ENCODE results near the gene PCDHGA1. TPM values are rescaled to one million over a fixed set of nuclear protein-coding genes. Genes with fewer than 3 reads are reported as not detected.

The PCDHGA1 gene
- total RNA-seq, 1 experiment from 2014 or later = not detected

- in situ Hi-C loops (cut with HindIII; ENCODE audit: low sequenced_read_pairs) = no loop called here
- no peak for DNase-seq (ENCODE audit: low spot score)
Measured at GRCh38 chr5:141503681-141504080, 173.4 kb downstream of the PCDHGA1 start.

- in situ Hi-C loops (cut with HindIII; ENCODE audit: low sequenced_read_pairs) = no loop called here
- DNase-seq (ENCODE audit: low spot score) = no peak
Measured at GRCh38 chr5:141504216-141504615, 173.9 kb downstream of the PCDHGA1 start.

GRCh38 chr5:141506381-141507155, 176.3 kb downstream of the PCDHGA1 start:
- DNase-seq (ENCODE audit: low spot score) = no peak
- in situ Hi-C loops (cut with HindIII; ENCODE audit: low sequenced_read_pairs) = no loop called here

- in situ Hi-C loops (cut with HindIII; ENCODE audit: low sequenced_read_pairs) = no loop called here
- no peak for DNase-seq (ENCODE audit: low spot score)
Measured at GRCh38 chr5:141507387-141508091, 177.2 kb downstream of the PCDHGA1 start.

GRCh38 chr5:141508440-141508797, 178.1 kb downstream of the PCDHGA1 start:
- in situ Hi-C loops (cut with HindIII; ENCODE audit: low sequenced_read_pairs) = no loop called here
- no peak for DNase-seq (ENCODE audit: low spot score)

GRCh38 chr5:141508798-141509611, 178.7 kb downstream of the PCDHGA1 start:
- in situ Hi-C loops (cut with HindIII; ENCODE audit: low sequenced_read_pairs) = no loop called here
- DNase-seq (ENCODE audit: low spot score) = peak; percentile 61

- DNase-seq (ENCODE audit: low spot score) = no peak
- in situ Hi-C loops (cut with HindIII; ENCODE audit: low sequenced_read_pairs) = no loop called here
Measured at GRCh38 chr5:141510160-141510559, 179.8 kb downstream of the PCDHGA1 start.

GRCh38 chr5:141510850-141511601, 180.7 kb downstream of the PCDHGA1 start:
- DNase-seq (ENCODE audit: low spot score) = no peak
- in situ Hi-C loops (cut with HindIII; ENCODE audit: low sequenced_read_pairs) = no loop called here

GRCh38 chr5:141511771-141512325, 181.5 kb downstream of the PCDHGA1 start:
- DNase-seq (ENCODE audit: low spot score) = no peak
- in situ Hi-C loops (cut with HindIII; ENCODE audit: low sequenced_read_pairs) = no loop called here

- peak; percentile 80 for DNase-seq (ENCODE audit: low spot score)
- in situ Hi-C loops (cut with HindIII; ENCODE audit: low sequenced_read_pairs) = no loop called here
Measured at GRCh38 chr5:141512390-141512910, 182.1 kb downstream of the PCDHGA1 start.

GRCh38 chr5:141512911-141513626, 182.8 kb downstream of the PCDHGA1 start:
- peak; percentile 74 for DNase-seq (ENCODE audit: low spot score)
- in situ Hi-C loops (cut with HindIII; ENCODE audit: low sequenced_read_pairs) = no loop called here

GRCh38 chr5:141513627-141514329, 183.5 kb downstream of the PCDHGA1 start:
- DNase-seq (ENCODE audit: low spot score) = peak; percentile 94
- in situ Hi-C loops (cut with HindIII; ENCODE audit: low sequenced_read_pairs) = no loop called here

GRCh38 chr5:141514330-141515133, 184.2 kb downstream of the PCDHGA1 start:
- in situ Hi-C loops (cut with HindIII; ENCODE audit: low sequenced_read_pairs) = no loop called here
- peak; percentile 72 for DNase-seq (ENCODE audit: low spot score)

- in situ Hi-C loops (cut with HindIII; ENCODE audit: low sequenced_read_pairs) = no loop called here
- DNase-seq (ENCODE audit: low spot score) = peak; percentile 51
Measured at GRCh38 chr5:141515141-141515540, 184.8 kb downstream of the PCDHGA1 start.

- no peak for DNase-seq (ENCODE audit: low spot score)
- in situ Hi-C loops (cut with HindIII; ENCODE audit: low sequenced_read_pairs) = no loop called here
Measured at GRCh38 chr5:141515946-141516671, 185.8 kb downstream of the PCDHGA1 start.

GRCh38 chr5:141516672-141517025, 186.3 kb downstream of the PCDHGA1 start:
- DNase-seq (ENCODE audit: low spot score) = peak; percentile 5
- in situ Hi-C loops (cut with HindIII; ENCODE audit: low sequenced_read_pairs) = no loop called here
